GM12801 (cell line): ENCODE data around the gene GDF7.

Source experiments
- CTCF ChIP-seq: IDR thresholded peaks from one replicate; pipeline ENCODE4 v1.5.1; 2011; ENCODE audit warnings: control low read depth; ENCODE audit not compliant: insufficient read length; ENCODE audit errors: extremely low read depth

GDF7 gene

GRCh38 chr2:20671036-20671735 is 4.2 kb downstream of the GDF7 start:
- TF ChIP-seq CTCF: no peak

GRCh38 chr2:20671736-20672080 is 4.8 kb downstream of the GDF7 start:
- TF ChIP-seq CTCF: no peak

- no peak for TF ChIP-seq CTCF
Measured at GRCh38 chr2:20672201-20672951, 5.4 kb downstream of the GDF7 start.

- TF ChIP-seq CTCF: no peak
Measured at GRCh38 chr2:20673686-20674308, 6.9 kb downstream of the GDF7 start.

GRCh38 chr2:20674309-20674965 is 7.5 kb downstream of the GDF7 start:
- TF ChIP-seq CTCF: no peak

- no peak for TF ChIP-seq CTCF
Measured at GRCh38 chr2:20674974-20675679, 8.2 kb downstream of the GDF7 start.
